ENCODE measurements around the gene LINC00237.

LINC00237 gene

GRCh38 chr20:21096321-21097043, 9.7 kb downstream of the LINC00237 start:
- peak; percentile 78 for DNase-seq (ENCODE audit: low spot score)

GRCh38 chr20:21092806-21093205, 13.4 kb downstream of the LINC00237 start:
- DNase-seq (ENCODE audit: low spot score): peak; percentile 12

GRCh38 chr20:21090721-21091120, 15.4 kb downstream of the LINC00237 start:
- DNase-seq (ENCODE audit: low spot score): no peak

GRCh38 chr20:21090111-21090618, 16.0 kb downstream of the LINC00237 start:
- DNase-seq (ENCODE audit: low spot score): no peak

GRCh38 chr20:21089391-21089790, 16.8 kb downstream of the LINC00237 start:
- no peak for DNase-seq (ENCODE audit: low spot score)

- no peak for DNase-seq (ENCODE audit: low spot score)
Measured at GRCh38 chr20:21087862-21088540, 18.2 kb downstream of the LINC00237 start.

- DNase-seq (ENCODE audit: low spot score): no peak
Measured at GRCh38 chr20:21083825-21084325, 22.3 kb downstream of the LINC00237 start.

- no peak for DNase-seq (ENCODE audit: low spot score)
Measured at GRCh38 chr20:21082584-21082983, 23.6 kb downstream of the LINC00237 start.

GRCh38 chr20:21077809-21078345, 28.3 kb downstream of the LINC00237 start:
- DNase-seq (ENCODE audit: low spot score): no peak

GRCh38 chr20:21076073-21076472, 30.1 kb downstream of the LINC00237 start:
- DNase-seq (ENCODE audit: low spot score): no peak

GRCh38 chr20:21075471-21075870, 30.7 kb downstream of the LINC00237 start:
- DNase-seq (ENCODE audit: low spot score): no peak

GRCh38 chr20:21074605-21075336, 31.4 kb downstream of the LINC00237 start:
- peak; percentile 67 for DNase-seq (ENCODE audit: low spot score)

- DNase-seq (ENCODE audit: low spot score): no peak
Measured at GRCh38 chr20:21067255-21067654, 38.9 kb downstream of the LINC00237 start.

- DNase-seq (ENCODE audit: low spot score): no peak
Measured at GRCh38 chr20:21064924-21065323, 41.2 kb downstream of the LINC00237 start.

GRCh38 chr20:21063276-21063675, 42.9 kb downstream of the LINC00237 start:
- DNase-seq (ENCODE audit: low spot score): no peak

- no peak for DNase-seq (ENCODE audit: low spot score)
Measured at GRCh38 chr20:21053002-21053762, 53.0 kb downstream of the LINC00237 start.

- DNase-seq (ENCODE audit: low spot score): no peak
Measured at GRCh38 chr20:21052686-21053001, 53.5 kb downstream of the LINC00237 start.

- DNase-seq (ENCODE audit: low spot score): no peak
Measured at GRCh38 chr20:21052241-21052640, 53.9 kb downstream of the LINC00237 start.

- no peak for DNase-seq (ENCODE audit: low spot score)
Measured at GRCh38 chr20:21050710-21051109, 55.4 kb downstream of the LINC00237 start.

GRCh38 chr20:21049305-21049828, 56.8 kb downstream of the LINC00237 start:
- no peak for DNase-seq (ENCODE audit: low spot score)

GRCh38 chr20:21048841-21049273, 57.3 kb downstream of the LINC00237 start:
- peak; percentile 34 for DNase-seq (ENCODE audit: low spot score)
